HG02884 (cell line): Measurements from ENCODE around the gene NELFE.
"Not testable (repeated sequence)": the region's sequence is repeated elsewhere in the genome, so short reads cannot be mapped to it uniquely, and the experiment has no call there.

Source experiments
- ATAC-seq: cut with Tn5 transposase; IDR thresholded peaks from one replicate; pipeline ENCODE4 v1.9.1; 2021; ENCODE audit warnings: mild to moderate bottlenecking, moderate library complexity; ENCODE audit not compliant: unreplicated experiment

The NELFE gene

GRCh38 chr6:31958741-31959739, at the start of gene NELFE, which contains the start of gene SKIC2:
Gene NELFE, minus strand, starts transcription at chr6:31958971. Its CDS starts 525 bp downstream, at chr6:31958446.
Gene SKIC2, plus strand, starts transcription at chr6:31959175. Its CDS starts 18 bp downstream, at chr6:31959193.
- peak; percentile 98 for ATAC-seq

GRCh38 chr6:32008037-32008436, 49.3 kb upstream of the NELFE start:
- ATAC-seq, result not testable (repeated sequence)

GRCh38 chr6:32007086-32007485, 48.3 kb upstream of the NELFE start:
- ATAC-seq, result not testable (repeated sequence)

- not testable (repeated sequence) for ATAC-seq
These were observed 47.3 kb upstream of the NELFE start for GRCh38 chr6:32005991-32006529.

- ATAC-seq, result not testable (repeated sequence)
These were observed 46.7 kb upstream of the NELFE start for GRCh38 chr6:32005538-32005880.

- not testable (repeated sequence) for ATAC-seq
These were observed 46.2 kb upstream of the NELFE start for GRCh38 chr6:32004864-32005537.

- ATAC-seq, result not testable (repeated sequence)
These were observed 45.6 kb upstream of the NELFE start for GRCh38 chr6:32004393-32004792.

GRCh38 chr6:32003301-32003700, 44.5 kb upstream of the NELFE start:
- ATAC-seq, result not testable (repeated sequence)

- ATAC-seq, result not testable (repeated sequence)
These were observed 43.9 kb upstream of the NELFE start for GRCh38 chr6:32002546-32003268.

GRCh38 chr6:31996385-31996784, 37.6 kb upstream of the NELFE start:
- ATAC-seq, result not testable (repeated sequence)

GRCh38 chr6:31994421-31994820, 35.6 kb upstream of the NELFE start:
- ATAC-seq, result not testable (repeated sequence)

- ATAC-seq, result not testable (repeated sequence)
These were observed 30.6 kb upstream of the NELFE start for GRCh38 chr6:31989363-31989762.

- ATAC-seq, result not testable (repeated sequence)
These were observed 23.0 kb upstream of the NELFE start, which contains the start of gene C4A for GRCh38 chr6:31981744-31982143. Gene C4A, plus strand, starts transcription at chr6:31982057. Its CDS starts 51 bp downstream, at chr6:31982108.

- not testable (repeated sequence) for ATAC-seq
These were observed 22.2 kb upstream of the NELFE start for GRCh38 chr6:31980998-31981397.

- not testable (repeated sequence) for ATAC-seq
These were observed 21.6 kb upstream of the NELFE start for GRCh38 chr6:31980195-31980876.

- ATAC-seq, result no peak
These were observed 20.6 kb upstream of the NELFE start for GRCh38 chr6:31979238-31979898.

- ATAC-seq, result no peak
These were observed 20.1 kb upstream of the NELFE start for GRCh38 chr6:31978831-31979230.

GRCh38 chr6:31977816-31978431, 19.2 kb upstream of the NELFE start:
- ATAC-seq, result no peak

- ATAC-seq, result not testable (repeated sequence)
These were observed 17.3 kb upstream of the NELFE start for GRCh38 chr6:31976065-31976464.
